SU-DHL-6 (cell line): ENCODE results near the gene POFUT2.

Source experiments
- H2AFZ ChIP-seq: fragments of 200-600 bp; sonication (generic); 2 replicates; pipeline ENCODE4 v1.6.1; 2014; ENCODE audit warnings: low read depth, mild to moderate bottlenecking, moderate library complexity, mixed read lengths, antibody characterized with exemption, low read length; ENCODE audit not compliant: severe bottlenecking
- H3F3A ChIP-seq: fragments of 200-600 bp; shearing (Covaris generic); 2 replicates; pipeline ENCODE4 v1.6.0; 2016; ENCODE audit warnings: antibody characterized with exemption, mild to moderate bottlenecking; ENCODE audit not compliant: insufficient read depth
- H3K27ac ChIP-seq: fragments of 200-600 bp; sonication (generic); 2 replicates; pipeline ENCODE4 v1.5.1; 2016; ENCODE audit warnings: low read depth, mild to moderate bottlenecking, low read length, moderate library complexity, mixed read lengths
- H3K27me3 ChIP-seq: fragments of 200-600 bp; sonication (generic), shearing (Covaris generic); 2 replicates; pipeline ENCODE4 v1.6.0; 2014; ENCODE audit warnings: mild to moderate bottlenecking, low read length
- H3K36me3 ChIP-seq: fragments of 200-600 bp; sonication (generic); 2 replicates; pipeline ENCODE4 v1.6.1; 2014; ENCODE audit warnings: mild to moderate bottlenecking, low read length, mixed read lengths
- H3K4me2 ChIP-seq: fragments of 300-600, 200-600 bp; shearing (Covaris generic), sonication (generic); 2 replicates; pipeline ENCODE4 v1.6.0; 2014; ENCODE audit warnings: low read length, low read depth, mild to moderate bottlenecking; ENCODE audit not compliant: poor library complexity, severe bottlenecking
- H3K4me3 ChIP-seq: fragments of 200-600 bp; sonication (generic); 2 replicates; pipeline ENCODE4 v1.5.1; 2014; ENCODE audit warnings: antibody characterized with exemption, low read length, mild to moderate bottlenecking, mixed read lengths; ENCODE audit not compliant: insufficient read depth, poor library complexity, severe bottlenecking
- H3K79me2 ChIP-seq: fragments of 200-600 bp; sonication (generic); 2 replicates; pipeline ENCODE4 v1.6.1; 2014; ENCODE audit warnings: mild to moderate bottlenecking, low read length, moderate library complexity; ENCODE audit not compliant: insufficient read depth
- H3K9ac ChIP-seq: fragments of 200-600 bp; sonication (generic); 2 replicates; pipeline ENCODE4 v1.7.0; 2014; ENCODE audit warnings: mild to moderate bottlenecking, low read length
- H3K9me2 ChIP-seq: fragments of 200-600 bp; sonication (generic); replicated peaks from 2 replicates; pipeline ENCODE4 v1.6.1; 2014; ENCODE audit warnings: low read length; ENCODE audit not compliant: insufficient read depth
- H3K9me3 ChIP-seq: fragments of 200-600 bp; sonication (generic); 2 replicates; pipeline ENCODE4 v1.6.1; 2014; ENCODE audit warnings: low read length, mixed read lengths; ENCODE audit not compliant: insufficient read depth
- H4K20me1 ChIP-seq: fragments of 200-600 bp; sonication (generic); 2 replicates; pipeline ENCODE4 v1.6.1; 2014; ENCODE audit warnings: low read depth, mild to moderate bottlenecking, antibody characterized with exemption, low read length, moderate library complexity, mixed read lengths
- EZH2phosphoT487 ChIP-seq: fragments of 200-600 bp; sonication (generic), shearing (Covaris generic); conservative IDR thresholded peaks from 2 replicates; pipeline ENCODE4 v1.6.1; 2018; ENCODE audit warnings: mild to moderate bottlenecking, antibody characterized with exemption, low read length, moderate library complexity, mixed read lengths
- TF ChIP-seq, protein P1 (sequence below): fragments of 200-600 bp; sonication (generic); IDR thresholded peaks from one replicate; pipeline ENCODE4 v1.5.1; 2017; ENCODE audit warnings: antibody characterized with exemption, mild to moderate bottlenecking, low read length, moderate library complexity; ENCODE audit not compliant: insufficient read depth, poor library complexity, severe bottlenecking

The POFUT2 gene

GRCh38 chr21:45297869-45298268 is 10.2 kb upstream of the POFUT2 start:
- H3K4me3 ChIP-seq, result no peak overlapping the region
- no peak overlapping the region for H3K27ac ChIP-seq
- H4K20me1 ChIP-seq, result no peaks in the 10 kb centered on the region
- no peaks in the 10 kb centered on the region for H3K9me3 ChIP-seq
- H3K9ac ChIP-seq, result no peak overlapping the region
- no peaks in the 10 kb centered on the region for H3F3A ChIP-seq
- H3K4me2 ChIP-seq, result no peak overlapping the region
- H3K36me3 ChIP-seq, result no peaks in the 10 kb centered on the region
- no peak for TF ChIP-seq EZH2phosphoT487
- TF ChIP-seq, protein P1, sequence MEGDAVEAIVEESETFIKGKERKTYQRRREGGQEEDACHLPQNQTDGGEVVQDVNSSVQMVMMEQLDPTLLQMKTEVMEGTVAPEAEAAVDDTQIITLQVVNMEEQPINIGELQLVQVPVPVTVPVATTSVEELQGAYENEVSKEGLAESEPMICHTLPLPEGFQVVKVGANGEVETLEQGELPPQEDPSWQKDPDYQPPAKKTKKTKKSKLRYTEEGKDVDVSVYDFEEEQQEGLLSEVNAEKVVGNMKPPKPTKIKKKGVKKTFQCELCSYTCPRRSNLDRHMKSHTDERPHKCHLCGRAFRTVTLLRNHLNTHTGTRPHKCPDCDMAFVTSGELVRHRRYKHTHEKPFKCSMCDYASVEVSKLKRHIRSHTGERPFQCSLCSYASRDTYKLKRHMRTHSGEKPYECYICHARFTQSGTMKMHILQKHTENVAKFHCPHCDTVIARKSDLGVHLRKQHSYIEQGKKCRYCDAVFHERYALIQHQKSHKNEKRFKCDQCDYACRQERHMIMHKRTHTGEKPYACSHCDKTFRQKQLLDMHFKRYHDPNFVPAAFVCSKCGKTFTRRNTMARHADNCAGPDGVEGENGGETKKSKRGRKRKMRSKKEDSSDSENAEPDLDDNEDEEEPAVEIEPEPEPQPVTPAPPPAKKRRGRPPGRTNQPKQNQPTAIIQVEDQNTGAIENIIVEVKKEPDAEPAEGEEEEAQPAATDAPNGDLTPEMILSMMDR, result no peak
- no peaks in the 10 kb centered on the region for H3K27me3 ChIP-seq
- H2AFZ ChIP-seq, result no peak overlapping the region
- H3K9me2 ChIP-seq, result no peaks in the 10 kb centered on the region
- H3K79me2 ChIP-seq, result no peaks in the 10 kb centered on the region

DNA sequence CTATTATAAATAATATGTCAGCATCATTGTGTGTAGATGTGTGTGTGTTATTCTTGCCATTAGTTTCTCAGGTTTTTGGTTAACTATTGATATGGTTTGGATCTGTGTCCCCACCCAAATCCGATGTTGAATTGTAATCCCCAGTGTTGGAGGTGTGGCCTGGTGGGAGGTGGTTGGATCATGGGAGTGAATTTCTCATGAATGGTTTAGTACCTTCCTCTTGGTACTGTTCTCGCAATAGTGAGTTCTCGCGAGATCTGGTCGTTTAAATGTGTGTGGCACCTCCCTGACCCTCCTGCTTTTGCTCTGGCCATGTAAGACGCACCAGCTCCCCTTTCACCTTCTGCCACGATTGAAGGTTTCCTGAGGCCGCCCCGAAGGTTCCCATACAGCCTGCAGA is 9.6 kb upstream of the POFUT2 start:
- H3K9ac ChIP-seq, result no peak overlapping the region
- TF ChIP-seq, protein P1, result no peak
- TF ChIP-seq EZH2phosphoT487, result no peak
- H3K9me3 ChIP-seq, result no peaks in the 10 kb centered on the region
- H3K27me3 ChIP-seq, result no peaks in the 10 kb centered on the region
- no peak overlapping the region for H3K4me3 ChIP-seq
- no peak overlapping the region for H3K4me2 ChIP-seq
- no peak overlapping the region for H2AFZ ChIP-seq
- H3K27ac ChIP-seq, result no peak overlapping the region
- H3F3A ChIP-seq, result no peaks in the 10 kb centered on the region
- H4K20me1 ChIP-seq, result no peaks in the 10 kb centered on the region
- H3K9me2 ChIP-seq, result no peaks in the 10 kb centered on the region
- no peaks in the 10 kb centered on the region for H3K79me2 ChIP-seq
- H3K36me3 ChIP-seq, result no peaks in the 10 kb centered on the region

DNA sequence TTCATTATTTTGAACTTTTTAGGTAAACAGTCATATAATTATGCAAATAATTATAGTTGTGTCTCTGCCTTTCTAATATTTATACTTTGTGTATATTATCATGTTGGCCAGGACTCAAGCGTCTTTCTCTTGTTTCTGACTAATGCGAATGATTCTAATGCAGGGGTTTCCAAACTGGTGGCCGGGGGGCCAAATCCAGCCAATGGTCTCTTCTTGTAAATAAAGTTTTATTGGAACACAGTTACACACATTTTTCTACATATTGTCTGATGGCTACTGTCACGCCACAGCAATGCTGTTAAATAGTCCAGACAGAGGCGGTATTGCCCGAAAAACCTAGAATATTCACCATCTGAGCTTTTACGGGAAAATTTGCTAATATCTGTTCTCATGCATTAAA is 8.9 kb upstream of the POFUT2 start:
- Histone ChIP-seq H2AFZ (no peak overlapping the region), H4K20me1 (no peaks in the 10 kb centered on the region), H3K9me3 (no peaks in the 10 kb centered on the region), H3K27ac (no peak overlapping the region), H3K9me2 (no peaks in the 10 kb centered on the region), H3K36me3 (no peaks in the 10 kb centered on the region), H3F3A (no peaks in the 10 kb centered on the region), H3K9ac (no peak overlapping the region), H3K79me2 (no peaks in the 10 kb centered on the region), H3K27me3 (no peaks in the 10 kb centered on the region), H3K4me3 (no peak overlapping the region), H3K4me2 (no peak overlapping the region)
- TF ChIP-seq, protein P1, result no peak
- TF ChIP-seq EZH2phosphoT487, result no peak
